GM12872 (cell line): ENCODE measurements around the gene THUMPD2.

Experiments
- CTCF ChIP-seq: IDR thresholded peaks from 3 replicates; pipeline ENCODE4 v1.5.1; 2011; ENCODE audit warnings: low read depth, mild to moderate bottlenecking, low read length, moderate library complexity; ENCODE audit not compliant: insufficient read depth

The THUMPD2 gene

GRCh38 chr2:39796134-39796533, 17.1 kb upstream of the THUMPD2 start:
- TF ChIP-seq CTCF = no peak

- TF ChIP-seq CTCF = no peak
Observed at GRCh38 chr2:39787950-39788349, 8.9 kb upstream of the THUMPD2 start.

GRCh38 chr2:39786761-39787522, 7.9 kb upstream of the THUMPD2 start:
- no peak for TF ChIP-seq CTCF

GRCh38 chr2:39782591-39782990, 3.5 kb upstream of the THUMPD2 start:
- TF ChIP-seq CTCF = no peak

GRCh38 chr2:39781697-39782096, 2.6 kb upstream of the THUMPD2 start:
- TF ChIP-seq CTCF = no peak

GRCh38 chr2:39780825-39781600, 2.0 kb upstream of the THUMPD2 start:
- no peak for TF ChIP-seq CTCF

- TF ChIP-seq CTCF = no peak
Observed at GRCh38 chr2:39779927-39780326, 869 bp upstream of the THUMPD2 start.
